PC-3 (cell line): ENCODE measurements around the gene ZNF544. TPM values are rescaled to one million over a fixed set of nuclear protein-coding genes. Genes with fewer than 3 reads are reported as not detected.
A peak's percentile ranks its signal among the peaks of the same experiment; 100 is the strongest.

Source experiments
- ATAC-seq: fragments of 200-7000 bp; cut with Tn5 transposase; 2 replicates; pipeline ENCODE4 v1.9.1; 2020; ENCODE audit warnings: mild to moderate bottlenecking, moderate library complexity
- BruUV-seq: library from RNA; stranded (reverse); fragments of 400-500 nt; replicated peaks from 2 replicates; lab custom pipeline; 2021; lab: Mats Ljungman, UMichigan
- CTCF ChIA-PET: fragments of 300-600 bp; sonication (Branson Sonifier 250); formaldehyde crosslinking; loops from one replicate; lab custom pipeline; 2022; ENCODE audit warnings: antibody characterized with exemption; lab: Charles Lee
- POLR2A ChIA-PET: fragments of 300-600 bp; sonication (Branson Sonifier 250); formaldehyde crosslinking; loops from one replicate; lab custom pipeline; 2022; ENCODE audit warnings: antibody characterized with exemption; ENCODE audit not compliant: unreplicated experiment; lab: Charles Lee
- DNase-seq: peaks from one replicate; pipeline ENCODE4 v3.0.0-alpha.2; 2015
- H2AFZ ChIP-seq: fragments of 300-600 bp; sonication (generic); 2 replicates; pipeline ENCODE4 v1.6.0; 2016; ENCODE audit warnings: antibody characterized with exemption, low read length
- H3F3A ChIP-seq: fragments of 300-600 bp; sonication (generic); one replicate; pipeline ENCODE4 v1.6.0; 2017; ENCODE audit warnings: antibody characterized with exemption, low read length, control low read depth, mild to moderate bottlenecking; ENCODE audit not compliant: unreplicated experiment
- H3K27ac ChIP-seq: fragments of 300-600 bp; sonication (generic); 2 replicates; pipeline ENCODE4 v1.5.1; 2016; ENCODE audit warnings: mild to moderate bottlenecking, low read length
- H3K27me3 ChIP-seq: fragments of 300-600 bp; sonication (generic); 2 replicates; pipeline ENCODE4 v1.6.1; 2016; ENCODE audit warnings: low read length, mixed read lengths
- H3K36me3 ChIP-seq: fragments of 300-600 bp; sonication (generic); 2 replicates; pipeline ENCODE4 v1.6.1; 2016; ENCODE audit warnings: low read depth, mixed run types, low read length, mixed read lengths
- H3K4me1 ChIP-seq: fragments of 300-600 bp; sonication (generic); 2 replicates; pipeline ENCODE4 v1.5.1; 2016; ENCODE audit warnings: low read length; ENCODE audit not compliant: insufficient read depth
- H3K4me2 ChIP-seq: fragments of 300-600 bp; sonication (generic); 2 replicates; pipeline ENCODE4 v1.6.0; 2016; ENCODE audit warnings: low read length
- H3K4me3 ChIP-seq: fragments of 300-600 bp; sonication (generic); 2 replicates; pipeline ENCODE4 v1.5.1; 2016; ENCODE audit warnings: mild to moderate bottlenecking, low read length, mixed read lengths
- H3K79me2 ChIP-seq: fragments of 300-600 bp; sonication (generic); 2 replicates; pipeline ENCODE4 v1.6.1; 2017; ENCODE audit warnings: low read length, mixed read lengths
- H3K9ac ChIP-seq: fragments of 300-600 bp; sonication (generic); 2 replicates; pipeline ENCODE4 v1.6.0; 2016; ENCODE audit warnings: mild to moderate bottlenecking, low read length
- H3K9me2 ChIP-seq: fragments of 300-600 bp; sonication (generic); replicated peaks from 2 replicates; pipeline ENCODE4 v1.6.1; 2016; ENCODE audit warnings: mixed run types, low read length, mixed read lengths
- H3K9me3 ChIP-seq: fragments of 300-600 bp; sonication (generic); 2 replicates; pipeline ENCODE4 v1.6.1; 2016; ENCODE audit warnings: low read length, mixed read lengths
- H4K20me1 ChIP-seq: fragments of 300-600 bp; sonication (generic); 2 replicates; pipeline ENCODE4 v1.6.1; 2016; ENCODE audit warnings: low read length, mixed read lengths
- CTCF ChIP-seq: fragments of 300-600 bp; sonication (generic); conservative IDR thresholded peaks from 2 replicates; pipeline ENCODE4 v1.5.1; 2017; ENCODE audit warnings: antibody characterized with exemption, low read depth, mild to moderate bottlenecking, low read length
- EZH2 ChIP-seq: fragments of 300-600 bp; sonication (generic); IDR thresholded peaks from one replicate; pipeline ENCODE4 v1.6.1; 2017; ENCODE audit warnings: antibody characterized with exemption, mild to moderate bottlenecking, low read length; ENCODE audit not compliant: unreplicated experiment
- EZH2phosphoT487 ChIP-seq: fragments of 300-600 bp; sonication (generic); IDR thresholded peaks from 2 replicates; pipeline ENCODE4 v1.6.1; 2018; ENCODE audit warnings: mild to moderate bottlenecking, antibody characterized with exemption, low read length, borderline replicate concordance
- intact Hi-C: fragments of 100-400 bp; cut with micrococcal nuclease; formaldehyde crosslinking; loops from 2 replicates; pipeline ENCODE4 v1.9.0; 2023
- total RNA-seq: library from RNA; depleted of rRNA; stranded (reverse); fragments of >200 nt; gene quantifications from 2 replicates; pipeline ENCODE4 v1.2.3, GENCODE V29; 2014

Gene ZNF544
- total RNA-seq, 1 experiment from 2014 or later, result 115 TPM

- Histone ChIP-seq H4K20me1 (no peaks in the 10 kb centered on the region), H3K27ac (no peak overlapping the region), H3K79me2 (no peaks in the 10 kb centered on the region), H3K4me1 (no peaks in the 10 kb centered on the region), H3K4me2 (no peak overlapping the region), H2AFZ (no peak overlapping the region), H3K36me3 (peaks cover 62% of the 10 kb centered on the region), H3K9me2 (no peaks in the 10 kb centered on the region), H3K27me3 (no peaks in the 10 kb centered on the region), H3K4me3 (no peak overlapping the region), H3F3A (no peaks in the 10 kb centered on the region), H3K9me3 (peaks cover 51% of the 10 kb centered on the region), H3K9ac (no peak overlapping the region)
- ATAC-seq (no peak), DNase-seq (no peak)
- intact Hi-C loops, result no loop called here
- TF ChIP-seq EZH2, result no peak
- no peak for TF ChIP-seq EZH2phosphoT487
- no peak for TF ChIP-seq CTCF
- ChIA-PET POLR2A (no interaction called here), CTCF (no interaction called here)
- BruUV-seq, result no TSS peak
Measured at GRCh38 chr19:58268344-58268743, 39.6 kb downstream of the ZNF544 start.

GRCh38 chr19:58274771-58275201 lies 46.1 kb downstream of the ZNF544 start:
- ChIA-PET CTCF (interaction anchor here (0.5 kb wide), 1 partner anchor 90 kb away, joined by 8 read pairs; no protein-coding TSS in a partner anchor), POLR2A (no interaction called here)
- ATAC-seq (peak; percentile 25), DNase-seq (peak; percentile 83)
- BruUV-seq, result no TSS peak
- TF ChIP-seq EZH2phosphoT487, result no peak
- TF ChIP-seq CTCF, result no peak
- no peak for TF ChIP-seq EZH2
- H3K79me2 ChIP-seq, result peaks cover 27% of the 10 kb centered on the region
- no peaks in the 10 kb centered on the region for H3K9me2 ChIP-seq
- peaks cover 44% of the 10 kb centered on the region for H3K36me3 ChIP-seq
- peaks cover 18% of the 10 kb centered on the region for H3K4me1 ChIP-seq
- no peak overlapping the region for H3K9ac ChIP-seq
- H3K4me2 ChIP-seq, result peak overlapping the region; percentile 73
- intact Hi-C loops, result no loop called here
- peak overlapping the region; percentile 79 for H3K27ac ChIP-seq
- peaks cover 14% of the 10 kb centered on the region for H3F3A ChIP-seq
- no peaks in the 10 kb centered on the region for H4K20me1 ChIP-seq
- H2AFZ ChIP-seq, result no peak overlapping the region
- H3K9me3 ChIP-seq, result peaks cover 17% of the 10 kb centered on the region
- no peaks in the 10 kb centered on the region for H3K27me3 ChIP-seq
- peak overlapping the region; percentile 41; the same call in 1 of the 2 replicates for H3K4me3 ChIP-seq

GRCh38 chr19:58275564-58275963 lies 46.9 kb downstream of the ZNF544 start:
- H3K9ac ChIP-seq, result peak overlapping the region; percentile 16
- CTCF ChIA-PET, result interaction anchor here (0.6 kb wide), 3 partner anchors 44 to 120 kb away, joined by 5 to 11 read pairs (median 5); no protein-coding TSS in a partner anchor
- POLR2A ChIA-PET, result interaction anchor here (0.6 kb wide), 1 partner anchor 84 kb away, joined by 4 read pairs; no protein-coding TSS in a partner anchor

More at GRCh38 chr19:58275564-58275963, 46.9 kb downstream of the ZNF544 start:
- Histone ChIP-seq H3K36me3 (peaks cover 47% of the 10 kb centered on the region), H3K4me1 (peaks cover 24% of the 10 kb centered on the region), H3K27ac (peak overlapping the region; percentile 79), H3K27me3 (no peaks in the 10 kb centered on the region), H3K4me2 (peak overlapping the region; percentile 73), H3K9me3 (peaks cover 12% of the 10 kb centered on the region), H2AFZ (no peak overlapping the region), H3K9me2 (no peaks in the 10 kb centered on the region), H3F3A (peaks cover 14% of the 10 kb centered on the region), H3K4me3 (peak overlapping the region; percentile 41), H3K79me2 (peaks cover 34% of the 10 kb centered on the region), H4K20me1 (no peaks in the 10 kb centered on the region)
- no peak for DNase-seq
- BruUV-seq, result no TSS peak
- intact Hi-C loops, result no loop called here
- no peak for ATAC-seq
- TF ChIP-seq CTCF, result no peak
